Neural progenitor cell (in vitro differentiated cells): ENCODE data around the gene EMC10.

Experiments used
- EZH2 ChIP-seq: fragments of 200-600 bp; sonication (generic); IDR thresholded peaks from 2 replicates; pipeline ENCODE4 v1.6.1; 2017; ENCODE audit warnings: antibody characterized with exemption, mild to moderate bottlenecking, moderate library complexity
- EZH2phosphoT487 ChIP-seq: fragments of 200-600 bp; sonication (generic); IDR thresholded peaks from 2 replicates; pipeline ENCODE4 v1.6.1; 2017; ENCODE audit warnings: antibody characterized with exemption
- TF ChIP-seq, protein P1 (sequence below): fragments of 200-600 bp; sonication (generic); IDR thresholded peaks from 2 replicates; pipeline ENCODE4 v1.5.1; 2017; ENCODE audit warnings: antibody characterized with exemption, mild to moderate bottlenecking

DNA sequence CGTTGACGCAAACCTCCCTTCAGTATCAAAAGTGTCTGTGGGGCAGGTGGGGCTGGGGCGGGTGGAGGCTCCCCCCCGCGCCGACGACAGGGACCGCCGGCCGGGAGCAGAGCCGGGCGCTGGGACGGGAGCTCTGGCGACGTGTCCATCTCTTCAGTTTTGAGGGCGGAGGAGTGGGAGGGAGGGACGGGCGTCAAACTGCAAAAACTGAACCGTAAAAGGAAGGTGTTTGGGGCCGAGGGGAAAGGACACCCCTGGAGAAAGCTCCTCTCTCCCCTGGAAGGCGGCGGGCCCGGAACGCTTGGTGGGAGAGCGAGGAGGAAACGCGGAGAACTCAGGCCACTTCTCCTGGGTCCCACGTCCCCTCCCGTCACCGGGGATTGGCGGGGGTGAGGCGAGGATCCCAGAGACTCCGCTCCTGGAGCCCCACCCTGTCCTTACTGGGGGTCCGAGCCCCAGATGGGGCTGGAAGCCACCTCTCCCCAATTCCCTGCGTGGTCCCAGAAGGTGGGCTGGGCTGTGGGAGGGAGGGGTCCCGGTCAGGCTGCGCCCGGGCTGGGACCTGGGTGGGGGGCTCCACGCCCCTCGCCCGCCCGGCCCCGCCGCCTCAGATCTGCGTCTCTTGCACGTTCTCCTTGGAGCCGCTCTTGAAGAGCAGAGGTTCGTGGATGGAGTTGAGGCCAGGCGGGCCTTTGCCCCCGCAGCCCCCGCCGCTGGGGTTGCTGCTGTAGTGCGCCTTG lies 40.8 kb downstream of the EMC10 start:
- TF ChIP-seq, protein P1, sequence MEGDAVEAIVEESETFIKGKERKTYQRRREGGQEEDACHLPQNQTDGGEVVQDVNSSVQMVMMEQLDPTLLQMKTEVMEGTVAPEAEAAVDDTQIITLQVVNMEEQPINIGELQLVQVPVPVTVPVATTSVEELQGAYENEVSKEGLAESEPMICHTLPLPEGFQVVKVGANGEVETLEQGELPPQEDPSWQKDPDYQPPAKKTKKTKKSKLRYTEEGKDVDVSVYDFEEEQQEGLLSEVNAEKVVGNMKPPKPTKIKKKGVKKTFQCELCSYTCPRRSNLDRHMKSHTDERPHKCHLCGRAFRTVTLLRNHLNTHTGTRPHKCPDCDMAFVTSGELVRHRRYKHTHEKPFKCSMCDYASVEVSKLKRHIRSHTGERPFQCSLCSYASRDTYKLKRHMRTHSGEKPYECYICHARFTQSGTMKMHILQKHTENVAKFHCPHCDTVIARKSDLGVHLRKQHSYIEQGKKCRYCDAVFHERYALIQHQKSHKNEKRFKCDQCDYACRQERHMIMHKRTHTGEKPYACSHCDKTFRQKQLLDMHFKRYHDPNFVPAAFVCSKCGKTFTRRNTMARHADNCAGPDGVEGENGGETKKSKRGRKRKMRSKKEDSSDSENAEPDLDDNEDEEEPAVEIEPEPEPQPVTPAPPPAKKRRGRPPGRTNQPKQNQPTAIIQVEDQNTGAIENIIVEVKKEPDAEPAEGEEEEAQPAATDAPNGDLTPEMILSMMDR, result no peak
- no peak for TF ChIP-seq EZH2
- no peak for TF ChIP-seq EZH2phosphoT487
